Right ventricle myocardium superior (tissue), 1 donor: Measurements from ENCODE around the gene ELP4. TPM values are rescaled to one million over a fixed set of nuclear protein-coding genes. Genes with fewer than 3 reads are reported as not detected.

Experiments used
- ATAC-seq: fragments of 200-7000 bp; cut with Tn5 transposase; one replicate; pipeline ENCODE4 v1.9.1; 2020; ENCODE audit warnings: mild to moderate bottlenecking; ENCODE audit not compliant: poor library complexity
- DNase-seq: peaks from one replicate; pipeline ENCODE4 v3.0.0-alpha.2; 2020
- intact Hi-C: fragments of 100-400 bp; cut with DNase I; formaldehyde crosslinking; loops from one replicate; pipeline ENCODE4 v1.11.2; 2022
- total RNA-seq: library from RNA; stranded (reverse); fragmentation: NEBNext Ultra II Directional; extraction: Animal tissue kit (Norgen Biotek cat#: 25700); gene quantifications from one replicate; pipeline ENCODE4 v1.2.1, GENCODE V29; 2021
- donor health status: DM: no; HTN: yes; CAD: no; lungs with severe emphysema.

Gene ELP4
- total RNA-seq, 1 donor from 2014 or later = 14.7 TPM

- intact Hi-C loops = no loop called here
Measured at GRCh38 chr11:31788085-31788484, 278.5 kb downstream of the ELP4 start.

GRCh38 chr11:31790649-31791048 lies 281.1 kb downstream of the ELP4 start:
- intact Hi-C loops = no loop called here
- ATAC-seq = no peak
- DNase-seq = no peak

More at GRCh38 chr11:31788085-31788484, 278.5 kb downstream of the ELP4 start:
- ATAC-seq (no peak), DNase-seq (no peak)

DNA sequence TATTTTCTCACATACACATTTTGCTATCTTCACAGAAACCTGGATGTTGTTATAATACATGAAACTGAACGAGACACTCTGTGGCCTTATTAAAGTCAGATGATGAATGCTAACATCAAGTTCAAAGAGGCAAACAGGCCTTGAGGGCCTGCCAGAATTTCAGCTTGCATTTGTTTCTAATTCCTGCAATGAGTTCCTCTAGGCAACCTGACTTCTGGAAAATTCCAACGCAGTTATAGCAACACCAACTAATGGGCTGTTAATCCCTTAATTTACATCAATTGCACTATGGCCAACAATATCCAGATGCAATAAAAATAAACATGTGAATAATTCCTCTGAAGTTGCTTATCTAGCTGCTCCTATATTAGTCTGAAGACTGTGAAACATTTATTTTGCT lies 282.5 kb downstream of the ELP4 start:
- no peak for ATAC-seq
- intact Hi-C loops = no loop called here
- DNase-seq = no peak

DNA sequence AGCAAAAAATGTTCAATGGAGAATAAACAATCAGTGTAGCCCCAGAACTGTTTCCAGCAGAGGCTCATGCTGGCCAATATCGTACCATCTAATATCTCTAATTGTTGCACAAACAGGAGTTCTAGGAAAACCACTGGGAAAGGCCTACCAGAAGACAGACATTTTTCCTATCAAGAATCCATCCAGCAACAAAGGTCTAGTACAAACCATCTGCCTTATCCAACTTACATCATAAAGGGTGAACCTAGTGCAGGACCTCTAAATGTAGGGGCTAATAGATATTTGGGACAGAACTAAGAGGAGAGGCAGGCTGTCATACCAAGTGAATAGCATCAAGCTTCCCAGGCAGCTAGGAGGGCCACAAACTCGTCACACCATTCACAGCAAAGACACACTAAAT lies 282.9 kb downstream of the ELP4 start:
- no peak for ATAC-seq
- no peak for DNase-seq
- intact Hi-C loops = no loop called here

DNA sequence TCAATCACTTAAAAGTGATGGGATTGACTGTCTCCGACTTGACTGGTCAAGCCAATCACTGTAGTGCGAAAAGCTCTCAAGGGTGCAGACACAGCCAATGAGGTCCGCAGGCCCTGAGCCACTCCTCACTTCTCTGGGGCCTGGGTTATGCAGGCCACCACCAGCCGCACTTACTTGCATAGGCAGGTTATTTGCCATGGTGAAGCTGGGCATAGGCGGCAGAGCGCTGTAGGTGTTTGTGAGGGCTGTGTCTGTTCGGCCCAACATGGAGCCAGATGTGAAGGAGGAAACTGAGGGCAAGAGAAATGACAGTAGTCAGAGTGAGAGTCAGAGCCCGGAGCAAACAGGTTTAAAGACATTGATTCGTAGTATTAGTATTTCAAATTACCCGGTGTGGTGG lies 283.7 kb downstream of the ELP4 start:
- intact Hi-C loops = no loop called here
- no peak for DNase-seq
- no peak for ATAC-seq

- intact Hi-C loops = no loop called here
- ATAC-seq (no peak), DNase-seq (no peak)
Measured at GRCh38 chr11:31794548-31794947, 285.0 kb downstream of the ELP4 start.

- DNase-seq (no peak), ATAC-seq (no peak)
- intact Hi-C loops = no loop called here
Measured at GRCh38 chr11:31795706-31796498, 286.3 kb downstream of the ELP4 start.

DNA sequence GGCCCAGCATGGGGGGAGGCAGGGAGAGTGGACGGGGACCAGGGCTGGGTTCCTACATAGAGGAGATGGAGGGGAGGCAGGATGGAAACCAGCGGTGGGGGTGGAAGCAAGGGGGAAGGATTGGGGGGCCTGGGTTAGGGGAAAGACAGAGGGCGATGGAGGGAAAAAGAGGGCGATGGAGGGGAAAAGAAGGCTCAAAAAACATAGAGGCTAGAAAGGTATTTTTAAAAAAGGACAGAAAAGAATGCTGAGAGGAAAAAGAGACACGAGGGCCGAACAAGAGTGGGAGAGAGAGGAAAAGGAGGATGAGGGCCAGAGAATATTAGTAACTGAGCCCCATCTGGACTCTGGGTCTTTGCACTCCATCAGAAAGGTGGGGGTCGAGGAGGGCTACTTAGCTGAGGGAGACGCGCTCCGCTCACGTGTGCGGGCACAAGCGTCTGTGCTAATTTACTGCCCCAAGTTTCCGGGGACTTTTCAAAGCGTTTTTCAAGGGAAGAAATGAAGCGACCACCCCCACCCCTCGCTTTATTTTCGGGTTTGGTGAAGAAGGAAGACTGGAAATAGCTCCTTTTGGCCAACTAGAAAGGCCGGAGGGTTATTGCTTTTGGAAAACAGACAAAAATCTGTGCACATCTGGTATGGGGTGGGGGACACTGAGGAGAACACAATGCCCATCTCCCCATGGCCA lies 287.1 kb downstream of the ELP4 start:
- ATAC-seq = no peak
- intact Hi-C loops = no loop called here

GRCh38 chr11:31797190-31798056 lies 287.9 kb downstream of the ELP4 start:
- DNase-seq (no peak), ATAC-seq (no peak)
- intact Hi-C loops = no loop called here

More for the DNA sequence above, 287.1 kb downstream of the ELP4 start:
- no peak for DNase-seq

- ATAC-seq (no peak), DNase-seq (no peak)
- intact Hi-C loops = no loop called here
Measured at GRCh38 chr11:31798057-31798553, 288.5 kb downstream of the ELP4 start.

GRCh38 chr11:31798554-31799434 lies 289.2 kb downstream of the ELP4 start:
- intact Hi-C loops = no loop called here
- ATAC-seq (no peak), DNase-seq (no peak)

GRCh38 chr11:31799435-31800397 lies 290.1 kb downstream of the ELP4 start:
- intact Hi-C loops = no loop called here
- ATAC-seq = no peak
- no peak for DNase-seq

DNA sequence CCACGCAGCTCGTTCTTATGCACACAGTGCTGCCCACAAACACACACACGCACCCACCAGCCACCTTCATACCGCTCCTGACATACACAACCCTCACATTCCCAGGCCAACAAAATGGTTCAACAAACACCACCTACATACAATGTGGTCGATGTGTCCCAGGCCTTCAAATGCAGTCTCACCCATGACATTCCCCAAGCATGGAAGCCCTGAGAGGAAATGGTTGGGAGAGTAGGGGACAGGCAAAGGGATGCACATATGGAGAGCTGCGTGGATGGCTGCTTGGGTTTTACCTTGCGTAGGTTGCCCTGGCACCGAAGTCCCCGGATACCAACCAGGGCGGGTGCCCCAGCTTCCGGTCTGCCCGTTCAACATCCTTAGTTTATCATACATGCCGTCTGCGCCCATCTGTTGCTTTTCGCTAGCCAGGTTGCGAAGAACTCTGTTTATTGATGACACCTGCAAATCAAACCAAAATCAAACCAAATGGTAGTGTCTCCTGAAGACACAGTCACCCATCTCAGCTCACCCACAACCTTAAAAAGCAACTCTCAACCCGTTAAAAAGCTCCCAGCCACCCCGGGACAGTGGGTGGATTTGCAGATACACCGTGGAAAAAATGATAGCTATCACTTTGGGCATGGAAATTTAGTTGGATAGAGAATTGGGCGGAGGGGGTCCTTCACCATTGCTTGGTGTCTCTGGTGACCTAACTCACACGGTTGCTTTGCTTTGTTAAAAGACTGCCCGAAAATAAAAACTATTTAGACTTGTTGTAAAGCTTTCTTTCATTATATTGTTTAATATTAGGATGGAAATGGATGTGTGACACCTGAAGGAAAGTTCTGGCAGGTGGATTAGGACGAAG lies 291.1 kb downstream of the ELP4 start:
- intact Hi-C loops = no loop called here
- DNase-seq (no peak), ATAC-seq (no peak)

DNA sequence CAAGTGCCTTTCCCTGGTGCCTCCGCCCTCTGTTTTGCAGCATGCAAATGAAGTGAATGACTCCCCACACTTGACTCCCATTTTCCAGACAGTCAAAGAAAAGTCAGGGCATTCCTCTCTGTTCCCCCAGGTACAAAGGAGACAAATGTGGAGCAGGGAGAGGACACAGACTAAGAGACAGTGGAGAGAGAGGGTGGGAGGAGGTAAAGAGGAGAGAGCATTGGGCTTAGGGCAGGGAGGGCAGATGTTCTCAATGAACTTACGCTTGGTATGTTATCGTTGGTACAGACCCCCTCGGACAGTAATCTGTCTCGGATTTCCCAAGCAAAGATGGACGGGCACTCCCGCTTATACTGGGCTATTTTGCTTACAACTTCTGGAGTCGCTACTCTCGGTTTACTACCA lies 291.7 kb downstream of the ELP4 start:
- ATAC-seq (no peak), DNase-seq (no peak)
- intact Hi-C loops = no loop called here

GRCh38 chr11:31802000-31802551 lies 292.5 kb downstream of the ELP4 start:
- ATAC-seq = no peak
- intact Hi-C loops = no loop called here

DNA sequence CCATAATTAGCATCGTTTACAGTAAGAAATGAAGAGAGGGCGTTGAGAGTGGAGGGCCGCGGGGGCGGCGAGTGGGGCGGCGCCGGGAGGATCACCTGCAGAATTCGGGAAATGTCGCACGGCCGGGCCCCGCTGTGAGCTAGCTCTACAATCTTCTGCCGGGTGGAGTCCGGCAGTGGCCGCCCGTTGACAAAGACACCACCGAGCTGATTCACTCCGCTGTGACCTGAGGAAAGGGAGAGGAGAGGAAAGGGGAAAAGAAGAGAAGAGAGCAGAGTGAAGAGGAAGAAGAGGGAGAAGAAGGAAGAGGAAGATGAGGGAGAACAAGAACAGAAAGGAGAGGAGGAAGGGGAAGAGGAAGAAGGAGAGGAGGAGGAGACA lies 293.0 kb downstream of the ELP4 start:
- intact Hi-C loops = no loop called here
- DNase-seq (no peak), ATAC-seq (no peak)

More at GRCh38 chr11:31802000-31802551, 292.5 kb downstream of the ELP4 start:
- no peak for DNase-seq
